Vein endothelial cell (primary cell): ENCODE data around the gene INHBB. TPM values are rescaled to one million over a fixed set of nuclear protein-coding genes. Genes with fewer than 3 reads are reported as not detected.

ENCODE experiments used
- total RNA-seq: library from RNA; depleted of rRNA; stranded (reverse); fragments of >200 nt; gene quantifications from 2 replicates; pipeline ENCODE4 v1.2.3, GENCODE V29; 2012

INHBB gene
- total RNA-seq: 6.9 and 8.2 TPM in 2 replicates

DNA sequence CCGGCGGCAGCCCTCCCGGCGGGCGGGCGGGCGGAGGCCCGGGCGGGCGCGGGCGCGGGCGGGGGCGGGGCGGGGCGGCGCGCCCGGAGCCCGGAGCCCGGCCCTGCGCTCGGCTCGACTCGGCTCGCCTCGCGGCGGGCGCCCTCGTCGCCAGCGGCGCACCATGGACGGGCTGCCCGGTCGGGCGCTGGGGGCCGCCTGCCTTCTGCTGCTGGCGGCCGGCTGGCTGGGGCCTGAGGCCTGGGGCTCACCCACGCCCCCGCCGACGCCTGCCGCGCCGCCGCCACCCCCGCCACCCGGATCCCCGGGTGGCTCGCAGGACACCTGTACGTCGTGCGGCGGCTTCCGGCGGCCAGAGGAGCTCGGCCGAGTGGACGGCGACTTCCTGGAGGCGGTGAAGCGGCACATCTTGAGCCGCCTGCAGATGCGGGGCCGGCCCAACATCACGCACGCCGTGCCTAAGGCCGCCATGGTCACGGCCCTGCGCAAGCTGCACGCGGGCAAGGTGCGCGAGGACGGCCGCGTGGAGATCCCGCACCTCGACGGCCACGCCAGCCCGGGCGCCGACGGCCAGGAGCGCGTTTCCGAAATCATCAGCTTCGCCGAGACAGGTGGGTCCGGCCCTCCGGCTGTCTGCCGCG lies at the start of gene INHBB:
Gene INHBB (plus strand): TSS at position 111 of the 641 bp plus-strand sequence. CDS start 53 bp downstream, at position 164.

Other genes starting within 250 kb of the INHBB start
- gene TMEM185B, start 122.7 kb upstream of the INHBB start, total RNA-seq: 44.7 and 45.7 TPM in 2 replicates
- gene RALB, start 93.3 kb upstream of the INHBB start, total RNA-seq: 100 and 160 TPM in 2 replicates